Transverse colon (tissue), 4 donors: Measurements from ENCODE around the gene CASK. TPM values are rescaled to one million over a fixed set of nuclear protein-coding genes. Genes with fewer than 3 reads are reported as not detected.

ENCODE experiments used
- DNase-seq: peaks from one replicate; pipeline ENCODE4 v3.0.0-alpha.2; 2019
- H3K27ac ChIP-seq, 4 donors: fragments of 200-600 bp; sonication (generic); 2 replicates each; pipeline ENCODE4 v1.5.1; 2016 to 2018; ENCODE audit warnings: inconsistent platforms in 4 of 4
- H3K27me3 ChIP-seq: fragments of 200-600 bp; sonication (generic); 2 replicates; pipeline ENCODE4 v1.5.1; 2017; ENCODE audit warnings: inconsistent platforms
- H3K36me3 ChIP-seq, 4 donors: fragments of 200-600 bp; sonication (generic); 2 replicates each; pipeline ENCODE4 v1.5.1; 2017 to 2019; ENCODE audit warnings: inconsistent platforms in 4 of 4
- H3K4me1 ChIP-seq, 4 donors: fragments of 200-600 bp; sonication (generic); 2 replicates each; pipeline ENCODE4 v1.5.1; 2017 to 2020; ENCODE audit warnings: inconsistent platforms in 4 of 4
- H3K4me3 ChIP-seq, 4 donors: fragments of 200-600 bp; sonication (generic); 1 replicate in 1 of 4; 2 replicates in 3 of 4; pipeline versions ENCODE4 v1.5.1 to v1.6.1; 2017 to 2019; ENCODE audit warnings: inconsistent platforms in 4 of 4
- H3K9me3 ChIP-seq, 2 donors: fragments of 200-600 bp; sonication (generic); 2 replicates each; pipeline ENCODE4 v1.5.1; 2017 to 2019; ENCODE audit warnings: inconsistent platforms in 2 of 2
- CTCF ChIP-seq, 5 experiments: fragments of 200-600 bp in 3 of 5; fragments of 450-650 bp in 2 of 5; sonication (generic) in 3 of 5; IDR thresholded peaks; 1 replicate in 2 of 5; 2 replicates in 3 of 5; pipeline ENCODE4 v1.5.1; 2016 to 2017; ENCODE audit warnings: antibody characterized with exemption in 5 of 5, inconsistent platforms in 3 of 5, mild to moderate bottlenecking in 2 of 5, moderate library complexity in 1 of 5
- EP300 ChIP-seq: sonication (generic); formaldehyde crosslinking; IDR thresholded peaks from one replicate; pipeline ENCODE4 v1.6.1; 2017; ENCODE audit warnings: antibody characterized with exemption, low read depth
- POLR2A ChIP-seq: fragments of 450-650 bp; IDR thresholded peaks from one replicate; pipeline ENCODE4 v1.6.1; 2016; ENCODE audit warnings: antibody characterized with exemption, mild to moderate bottlenecking, moderate library complexity
- POLR2AphosphoS5 ChIP-seq, 3 donors: sonication (generic); formaldehyde crosslinking; IDR thresholded peaks; one replicate each; pipeline ENCODE4 v1.6.1; 2016; ENCODE audit warnings: antibody characterized with exemption in 3 of 3
- WGBS, 2 donors: methylation state at CpG; one replicate each; pipeline ENCODE4 v1.1.5; 2018; ENCODE audit warnings: low coverage in 1 of 2; 5-methylcytosine and 5-hydroxymethylcytosine counted together
- in situ Hi-C, 4 donors: fragments of 200-750 bp; cut with MboI; loops; one replicate each; pipeline versions ENCODE4 v1.15.0 to v1.15.1; 2017; ENCODE audit warnings: low sequenced_read_pairs in 3 of 4, low pct_ligation_motif_present in 1 of 4, low pct_unique_long_range_greater_than_20kb in 1 of 4
- intact Hi-C: fragments of 100-400 bp; cut with DNase I; formaldehyde crosslinking; loops from one replicate; pipeline ENCODE4 v1.15.1; 2023; ENCODE audit warnings: low total_unique reads
- total RNA-seq, 4 donors: library from RNA; depleted of rRNA; stranded (reverse); fragments of >200 nt; gene quantifications; one replicate each; pipeline ENCODE4 v1.1.0, GENCODE V29; 2016

Gene CASK
- total RNA-seq, 4 donors from 2014 or later: 26.6 to 86.1 (median 56.3) TPM

GRCh38 chrX:41530085-41530484, 393.3 kb downstream of the CASK start:
- no peak overlapping the region for H3K4me3 ChIP-seq
- in situ Hi-C loops (no loop called here), intact Hi-C loops (no loop called here)
- TF ChIP-seq POLR2A: no peak
- no peak for TF ChIP-seq POLR2AphosphoS5 (IDR thresholded peaks at IDR 0.05)
- no peak for TF ChIP-seq EP300
- no peak for TF ChIP-seq CTCF (IDR thresholded peaks at IDR 0.05)
- H3K27ac ChIP-seq: no peak overlapping the region
- no peaks in the 10 kb centered on the region for H3K9me3 ChIP-seq
- DNase-seq: no peak
- no peaks in the 10 kb centered on the region for H3K36me3 ChIP-seq
- H3K27me3 ChIP-seq: no peaks in the 10 kb centered on the region
- no peaks in the 10 kb centered on the region for H3K4me1 ChIP-seq

GRCh38 chrX:41529221-41529620, 394.1 kb downstream of the CASK start:
- WGBS, 2 donors: 84% methylated on average over 11 of the region's 11 CpGs; no CpG with 5 or more reads in 1 of the 2 donors
- intact Hi-C loops: no loop called here
- H3K4me1 ChIP-seq: no peaks in the 10 kb centered on the region
- H3K4me3 ChIP-seq: no peak overlapping the region
- in situ Hi-C loops: no loop called here
- H3K36me3 ChIP-seq: no peaks in the 10 kb centered on the region
- no peaks in the 10 kb centered on the region for H3K27me3 ChIP-seq
- H3K27ac ChIP-seq: no peak overlapping the region
- TF ChIP-seq CTCF (IDR thresholded peaks at IDR 0.05) (no peak), POLR2A (no peak), EP300 (no peak), POLR2AphosphoS5 (IDR thresholded peaks at IDR 0.05) (no peak)
- DNase-seq: no peak
- H3K9me3 ChIP-seq: no peaks in the 10 kb centered on the region

- TF ChIP-seq POLR2AphosphoS5 (IDR thresholded peaks at IDR 0.05) (no peak), CTCF (IDR thresholded peaks at IDR 0.05) (no peak), POLR2A (no peak), EP300 (no peak)
- H3K4me1 ChIP-seq: no peaks in the 10 kb centered on the region
- DNase-seq: no peak
- H3K27ac ChIP-seq: no peak overlapping the region
- 80% methylated on average over 7 of the region's 7 CpGs; no CpG with 5 or more reads in 1 of the 2 donors for WGBS, 2 donors
- H3K9me3 ChIP-seq: no peaks in the 10 kb centered on the region
- intact Hi-C loops: no loop called here
- in situ Hi-C loops: no loop called here
- no peaks in the 10 kb centered on the region for H3K27me3 ChIP-seq
- H3K36me3 ChIP-seq: no peaks in the 10 kb centered on the region
- no peak overlapping the region for H3K4me3 ChIP-seq
Observed at GRCh38 chrX:41528784-41529183, 394.6 kb downstream of the CASK start.

- H3K4me3 ChIP-seq: no peak overlapping the region
- TF ChIP-seq POLR2AphosphoS5 (IDR thresholded peaks at IDR 0.05) (no peak), CTCF (IDR thresholded peaks at IDR 0.05) (no peak), POLR2A (no peak), EP300 (no peak)
- in situ Hi-C loops: no loop called here
- DNase-seq: no peak
- H3K9me3 ChIP-seq: no peaks in the 10 kb centered on the region
- 89 to 90% methylated on average over 2 to 5 of the region's 5 CpGs for WGBS, 2 donors
- no peaks in the 10 kb centered on the region for H3K27me3 ChIP-seq
- no peaks in the 10 kb centered on the region for H3K4me1 ChIP-seq
- H3K27ac ChIP-seq: no peak overlapping the region
- H3K36me3 ChIP-seq: no peaks in the 10 kb centered on the region
- intact Hi-C loops: no loop called here
Observed at GRCh38 chrX:41526925-41527324, 396.4 kb downstream of the CASK start.
